Muscle of leg (tissue), 9 donors: ENCODE results near the gene SKAP1. TPM values are rescaled to one million over a fixed set of nuclear protein-coding genes. Genes with fewer than 3 reads are reported as not detected.

ENCODE experiments used
- polyA plus RNA-seq, 8 donors: library from polyadenylated mRNA; unstranded; fragments of 120-200 nt; gene quantifications; one replicate each; pipeline versions ENCODE4 v1.2.1 to v1.2.3, GENCODE V29; 2013; ENCODE audit warnings: inconsistent platforms in 1 of 8, low replicate concordance in 1 of 8; ENCODE audit not compliant: insufficient read length in 8 of 8, insufficient read depth in 1 of 8
- total RNA-seq: library from RNA; stranded (reverse); fragments of 120-200 nt; gene quantifications from one replicate; pipeline ENCODE4 v1.2.4, GENCODE V29; 2013

SKAP1 gene
- total and polyA plus RNA-seq, 9 donors: 0.22 to 0.52 (median 0.37) TPM; not detected in 1

Other genes starting within 250 kb of the SKAP1 start
- not detected for gene HOXB1, start 100.8 kb upstream of the SKAP1 start, total RNA-seq
- gene HOXB1, start 100.8 kb upstream of the SKAP1 start, polyA plus RNA-seq: under 1 TPM in 1 of 8 donors, not detected in 7; 0.13 TPM
- gene HOXB2, start 114.9 kb upstream of the SKAP1 start, total RNA-seq: 2.7 TPM
- 10 to 100 TPM in 4 of 8 donors, 1 to 10 TPM in 4; 5.1 to 14.2 (median 10.7) TPM for gene HOXB2, start 114.9 kb upstream of the SKAP1 start, polyA plus RNA-seq
- 1.3 TPM for gene HOXB4, start 148.1 kb upstream of the SKAP1 start, total RNA-seq
- gene HOXB4, start 148.1 kb upstream of the SKAP1 start, polyA plus RNA-seq: 1 to 10 TPM in 6 of 8 donors, under 1 TPM in 2; 0.53 to 1.7 (median 1.2) TPM
- 4.7 TPM for gene HOXB3, start 160.0 kb upstream of the SKAP1 start, total RNA-seq
- gene HOXB3, start 160.0 kb upstream of the SKAP1 start, polyA plus RNA-seq: 10 to 100 TPM in 4 of 8 donors, 1 to 10 TPM in 4; 3.1 to 14.6 (median 9.9) TPM
- 0.13 TPM for gene HOXB5, start 163.6 kb upstream of the SKAP1 start, total RNA-seq
- 1 to 10 TPM in 1 of 8 donors, under 1 TPM in 7; 0.21 to 2.7 (median 0.56) TPM for gene HOXB5, start 163.6 kb upstream of the SKAP1 start, polyA plus RNA-seq
- gene HOXB6, start 174.8 kb upstream of the SKAP1 start, total RNA-seq: 0.84 TPM
- gene HOXB6, start 174.8 kb upstream of the SKAP1 start, polyA plus RNA-seq: 1 to 10 TPM in 6 of 8 donors, under 1 TPM in 2; 0.88 to 1.7 (median 1.3) TPM
- gene HOXB7, start 180.8 kb upstream of the SKAP1 start, total RNA-seq: 2.3 TPM
- gene HOXB7, start 180.8 kb upstream of the SKAP1 start, polyA plus RNA-seq: 1 to 10 TPM; 3.5 to 4.7 (median 3.8) TPM
- gene HOXB8, start 185.1 kb upstream of the SKAP1 start, total RNA-seq: 0.04 TPM
- under 1 TPM in 7 of 8 donors, not detected in 1; 0.11 to 0.46 (median 0.30) TPM for gene HOXB8, start 185.1 kb upstream of the SKAP1 start, polyA plus RNA-seq
- gene HOXB9, start 196.1 kb upstream of the SKAP1 start, total RNA-seq: 0.31 TPM
- gene HOXB9, start 196.1 kb upstream of the SKAP1 start, polyA plus RNA-seq: 1 to 10 TPM in 3 of 8 donors, under 1 TPM in 5; 0.36 to 1.3 (median 0.72) TPM